ENCODE measurements around the gene FAM162B. TPM values are rescaled to one million over a fixed set of nuclear protein-coding genes. Genes with fewer than 3 reads are reported as not detected.
A peak's percentile ranks its signal among the peaks of the same experiment; 100 is the strongest.

FAM162B gene
- total and polyA plus RNA-seq, 3 donors from 2014 or later = 3.2 to 9.4 (median 5.4) TPM

DNA sequence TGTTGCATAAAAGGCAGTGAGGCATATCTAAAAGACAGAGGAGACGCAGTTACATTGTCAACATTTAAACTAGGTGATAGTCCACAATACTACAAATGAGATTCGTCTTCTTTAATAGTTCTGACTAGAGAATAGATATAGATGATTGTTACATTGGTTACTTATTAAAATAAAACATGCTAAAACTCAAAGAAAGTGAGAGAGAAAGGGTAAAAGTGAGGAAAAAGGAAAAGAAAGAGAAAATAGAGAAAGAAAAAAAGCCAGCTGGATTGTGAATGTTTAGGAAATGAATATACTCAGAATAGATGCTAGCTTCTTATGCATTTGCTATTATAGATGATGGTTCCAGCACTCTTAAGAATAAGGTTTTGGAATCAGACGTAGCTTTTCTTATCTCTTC lies 27.7 kb upstream of the FAM162B start:
- intact Hi-C loops (cut with DNase I; ENCODE audit: low total_unique reads) = no loop called here
- no peak overlapping the region for H3K27ac ChIP-seq
- H3K4me3 ChIP-seq = no peak overlapping the region
- DNase-seq = no peak
- H3K36me3 ChIP-seq (ENCODE audit: low read depth, missing control alignments) = no peaks in the 10 kb centered on the region
- TF ChIP-seq, protein P1, sequence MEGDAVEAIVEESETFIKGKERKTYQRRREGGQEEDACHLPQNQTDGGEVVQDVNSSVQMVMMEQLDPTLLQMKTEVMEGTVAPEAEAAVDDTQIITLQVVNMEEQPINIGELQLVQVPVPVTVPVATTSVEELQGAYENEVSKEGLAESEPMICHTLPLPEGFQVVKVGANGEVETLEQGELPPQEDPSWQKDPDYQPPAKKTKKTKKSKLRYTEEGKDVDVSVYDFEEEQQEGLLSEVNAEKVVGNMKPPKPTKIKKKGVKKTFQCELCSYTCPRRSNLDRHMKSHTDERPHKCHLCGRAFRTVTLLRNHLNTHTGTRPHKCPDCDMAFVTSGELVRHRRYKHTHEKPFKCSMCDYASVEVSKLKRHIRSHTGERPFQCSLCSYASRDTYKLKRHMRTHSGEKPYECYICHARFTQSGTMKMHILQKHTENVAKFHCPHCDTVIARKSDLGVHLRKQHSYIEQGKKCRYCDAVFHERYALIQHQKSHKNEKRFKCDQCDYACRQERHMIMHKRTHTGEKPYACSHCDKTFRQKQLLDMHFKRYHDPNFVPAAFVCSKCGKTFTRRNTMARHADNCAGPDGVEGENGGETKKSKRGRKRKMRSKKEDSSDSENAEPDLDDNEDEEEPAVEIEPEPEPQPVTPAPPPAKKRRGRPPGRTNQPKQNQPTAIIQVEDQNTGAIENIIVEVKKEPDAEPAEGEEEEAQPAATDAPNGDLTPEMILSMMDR (IDR thresholded peaks at IDR 0.05) = no peak
- no peak for TF ChIP-seq POLR2A (IDR thresholded peaks at IDR 0.05)
- WGBS, 2 donors = 70 to 75% methylated on average over 3 of the region's 3 CpGs
- no peaks in the 10 kb centered on the region for H3K27me3 ChIP-seq
- H3K4me1 ChIP-seq = no peaks in the 10 kb centered on the region
- no peaks in the 10 kb centered on the region for H3K9me3 ChIP-seq

DNA sequence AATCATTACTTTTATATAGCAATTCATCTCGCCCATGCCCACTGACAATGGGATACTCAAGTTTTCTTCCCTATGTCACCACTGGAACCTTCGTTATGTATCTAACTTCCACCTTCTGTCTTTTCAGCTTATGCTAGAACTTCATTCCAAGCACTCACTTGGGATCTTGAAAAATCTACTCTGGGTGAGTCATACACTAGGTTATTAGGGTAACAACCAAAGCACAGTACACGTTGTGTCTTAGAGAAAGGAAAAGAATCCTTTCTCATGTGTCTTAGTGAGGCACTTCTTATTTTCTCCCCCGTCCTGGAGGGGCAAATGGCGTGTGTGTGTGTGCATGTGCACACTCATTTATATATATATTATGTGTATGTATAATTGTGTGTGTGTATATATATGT lies 18.3 kb upstream of the FAM162B start:
- WGBS, 2 donors = 71 to 78% methylated on average over 5 of the region's 5 CpGs
- H3K27ac ChIP-seq = no peak overlapping the region
- H3K9me3 ChIP-seq = no peaks in the 10 kb centered on the region
- no peaks in the 10 kb centered on the region for H3K36me3 ChIP-seq (ENCODE audit: low read depth, missing control alignments)
- H3K27me3 ChIP-seq = no peaks in the 10 kb centered on the region
- DNase-seq = no peak
- H3K4me3 ChIP-seq = no peak overlapping the region
- no peak for TF ChIP-seq POLR2A (IDR thresholded peaks at IDR 0.05)
- TF ChIP-seq, protein P1 (IDR thresholded peaks at IDR 0.05) = no peak
- no peaks in the 10 kb centered on the region for H3K4me1 ChIP-seq
- intact Hi-C loops (cut with DNase I; ENCODE audit: low total_unique reads) = no loop called here

DNA sequence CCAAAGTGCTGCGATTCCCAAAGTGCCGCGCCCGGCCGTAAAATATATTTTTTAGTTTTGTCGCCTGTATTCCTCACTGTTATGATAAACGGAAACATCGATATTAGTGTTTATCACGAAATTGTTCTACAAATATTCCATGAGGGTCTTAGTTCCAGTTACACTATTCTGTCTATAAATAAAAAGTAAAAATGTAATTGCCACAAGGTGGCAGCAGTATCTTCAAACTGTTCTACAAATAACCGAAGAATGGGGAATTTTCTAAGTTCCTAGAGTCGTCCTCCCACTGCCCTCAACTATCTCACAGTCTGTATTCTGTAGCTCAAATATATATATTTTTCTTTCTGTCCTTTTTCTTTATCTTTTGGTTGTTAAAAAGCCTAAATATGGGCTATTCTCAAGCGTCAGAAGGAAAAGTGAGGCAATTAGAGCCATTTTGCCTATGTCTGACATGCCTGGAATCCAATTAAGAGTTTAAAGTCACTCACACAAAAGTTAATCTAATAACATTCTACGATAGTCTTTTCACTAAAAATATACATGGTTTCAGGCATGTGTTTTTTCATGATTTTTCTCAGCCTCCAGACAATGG lies 14.2 kb upstream of the FAM162B start:
- 10 to 17% methylated on average over 13 of the region's 13 CpGs for WGBS, 2 donors
- no peak for TF ChIP-seq POLR2A (IDR thresholded peaks at IDR 0.05)
- TF ChIP-seq, protein P1 (IDR thresholded peaks at IDR 0.05) = peak in 2 of 3 experiments; percentile 18 to 53
- Histone ChIP-seq H3K4me3 (no peak overlapping the region), H3K27ac (no peak overlapping the region), H3K36me3 (ENCODE audit: low read depth, missing control alignments) (no peaks in the 10 kb centered on the region), H3K4me1 (no peaks in the 10 kb centered on the region), H3K27me3 (no peaks in the 10 kb centered on the region), H3K9me3 (no peaks in the 10 kb centered on the region)
- DNase-seq = no peak
- intact Hi-C loops (cut with DNase I; ENCODE audit: low total_unique reads) = no loop called here

- 30 to 43% methylated on average over 1 of the region's 1 CpG for WGBS, 2 donors
- no peak overlapping the region for H3K4me3 ChIP-seq
- no peak for DNase-seq
- no peak overlapping the region for H3K27ac ChIP-seq
- no peaks in the 10 kb centered on the region for H3K36me3 ChIP-seq (ENCODE audit: low read depth, missing control alignments)
- no peaks in the 10 kb centered on the region for H3K4me1 ChIP-seq
- intact Hi-C loops (cut with DNase I; ENCODE audit: low total_unique reads) = no loop called here
- no peaks in the 10 kb centered on the region for H3K9me3 ChIP-seq
- H3K27me3 ChIP-seq = no peaks in the 10 kb centered on the region
- TF ChIP-seq POLR2A (IDR thresholded peaks at IDR 0.05) = no peak
- TF ChIP-seq, protein P1 (IDR thresholded peaks at IDR 0.05) = no peak
Measured at GRCh38 chr6:116773886-116774285, 8.4 kb upstream of the FAM162B start.

DNA sequence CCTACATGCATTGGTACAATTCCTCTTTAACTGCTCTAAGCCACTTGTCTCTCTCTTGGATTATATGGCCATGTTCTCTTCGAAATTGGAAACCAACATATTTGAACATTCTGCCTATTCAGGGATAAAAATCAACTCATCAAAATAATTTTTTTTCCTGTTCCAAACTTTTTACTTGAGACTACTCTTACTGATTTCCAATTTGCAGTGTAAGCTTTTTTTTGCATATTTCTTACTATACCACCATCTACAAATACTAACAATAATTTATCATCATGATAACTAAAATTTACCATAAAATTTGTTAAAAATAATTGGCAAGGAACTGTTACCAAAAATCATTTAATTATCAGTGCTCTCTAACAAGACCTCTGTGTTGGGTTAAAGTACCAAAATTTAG lies 6.9 kb upstream of the FAM162B start:
- TF ChIP-seq, protein P1 (IDR thresholded peaks at IDR 0.05) = no peak
- no peak for TF ChIP-seq POLR2A (IDR thresholded peaks at IDR 0.05)
- Histone ChIP-seq H3K27me3 (no peaks in the 10 kb centered on the region), H3K4me3 (no peak overlapping the region), H3K36me3 (ENCODE audit: low read depth, missing control alignments) (no peaks in the 10 kb centered on the region), H3K9me3 (no peaks in the 10 kb centered on the region), H3K4me1 (no peaks in the 10 kb centered on the region), H3K27ac (no peak overlapping the region)
- no peak for DNase-seq
- 77 to 93% methylated on average over 1 of the region's 1 CpG for WGBS, 2 donors
- intact Hi-C loops (cut with DNase I; ENCODE audit: low total_unique reads) = no loop called here

Measured in testis (tissue), 3 donors.